ENCODE results near the gene EVPL. TPM values are rescaled to one million over a fixed set of nuclear protein-coding genes. Genes with fewer than 3 reads are reported as not detected.
A peak's percentile ranks its signal among the peaks of the same experiment; 100 is the strongest.

Gene EVPL
- total RNA-seq, 2 donors from 2014 or later = 23.0 to 29.1 TPM

DNA sequence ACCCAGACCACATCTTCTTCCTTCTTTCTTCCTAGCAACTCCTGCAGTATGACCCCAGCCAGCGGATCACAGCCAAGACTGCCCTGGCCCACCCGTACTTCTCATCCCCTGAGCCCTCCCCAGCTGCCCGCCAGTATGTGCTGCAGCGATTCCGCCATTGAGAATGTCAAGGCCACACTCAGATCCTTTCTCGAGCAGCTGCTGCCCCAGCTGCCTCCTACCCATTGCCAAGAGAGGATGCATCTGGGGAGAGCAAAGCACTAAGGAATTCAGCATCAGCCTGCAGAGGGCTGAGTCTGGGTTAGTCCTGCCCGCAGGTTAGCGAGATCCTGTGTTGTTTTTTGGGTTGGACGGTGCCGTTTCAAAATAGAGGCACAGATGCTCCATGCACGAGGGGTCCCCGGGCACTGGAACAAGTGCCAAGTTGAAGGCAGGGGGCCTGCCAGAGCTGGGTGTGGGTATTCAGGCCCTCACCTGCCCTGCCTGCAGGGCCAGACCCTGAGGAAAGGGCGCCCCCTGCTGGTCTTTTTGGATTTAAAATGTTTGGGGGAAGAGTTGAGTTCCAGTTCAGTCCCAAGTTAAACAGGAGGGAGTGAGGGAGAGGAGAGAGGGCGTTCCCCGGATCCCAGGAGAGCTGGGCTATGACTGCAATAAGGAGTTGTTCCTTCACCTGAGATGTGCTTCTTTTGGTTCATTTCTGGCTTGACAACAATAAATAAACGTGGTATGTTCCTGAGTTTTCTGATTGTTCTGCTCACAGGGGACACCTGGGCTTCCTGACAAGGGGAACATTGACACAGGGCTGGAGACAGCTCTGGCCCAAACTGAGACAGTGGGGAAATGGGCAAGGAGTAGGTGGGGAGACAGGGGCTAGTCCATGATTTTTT lies 21.6 kb downstream of the EVPL start:
- WGBS = 38% methylated on average over 16 of the region's 16 CpGs
- no peaks in the 10 kb centered on the region for H3K36me3 ChIP-seq
- H3K27me3 ChIP-seq (replicated peaks; ENCODE audit: insufficient read depth) = no peaks in the 10 kb centered on the region
- no peak overlapping the region for H3K4me3 ChIP-seq
- DNase-seq (ENCODE audit: low spot score) = peak; percentile 72
- peak overlapping the region in 1 of 2 donors; percentile 71 for H3K27ac ChIP-seq
- TF ChIP-seq POLR2AphosphoS5 (IDR thresholded peaks at IDR 0.05) = peak; percentile 59
- TF ChIP-seq CTCF (IDR thresholded peaks at IDR 0.05) = peak; percentile 32 to 88 (median 84)
- no peak for TF ChIP-seq POLR2A (IDR thresholded peaks at IDR 0.05)
- intact Hi-C loops (cut with DNase I) = loop anchor here (2.0 kb wide), 1 partner anchor 101 kb away; the partner anchor contains the start of gene MRPL38
- H3K4me1 ChIP-seq (replicated peaks) = peaks cover 10% of the 10 kb centered on the region
- no peaks in the 10 kb centered on the region for H3K9me3 ChIP-seq

DNA sequence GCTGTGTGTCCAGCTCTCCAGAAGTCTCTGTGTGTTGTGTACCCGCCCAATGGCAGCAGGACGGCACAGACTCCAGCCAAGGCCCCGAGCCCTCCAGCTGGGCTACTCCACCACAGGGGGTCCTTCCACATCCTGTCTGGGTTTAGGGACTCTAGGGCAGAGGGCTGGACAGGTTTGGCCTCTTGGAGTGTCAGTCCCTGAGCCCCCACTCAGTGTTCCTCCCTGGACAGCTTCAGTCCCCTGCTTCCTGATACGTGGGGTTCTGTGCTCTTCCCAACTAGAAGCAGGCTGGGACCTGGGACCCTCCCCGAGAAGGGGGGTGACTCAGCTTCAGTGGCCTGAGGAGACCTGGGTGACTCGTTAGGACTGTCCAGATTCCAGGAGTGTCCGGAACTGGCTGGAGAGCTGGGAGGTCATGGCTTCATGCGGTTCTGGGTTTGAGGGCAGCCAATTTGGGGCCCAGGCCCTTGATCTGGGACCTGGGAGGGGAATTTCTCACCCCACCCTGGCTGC lies 22.3 kb downstream of the EVPL start:
- no peak for DNase-seq (ENCODE audit: low spot score)
- H3K27me3 ChIP-seq (replicated peaks; ENCODE audit: insufficient read depth) = no peaks in the 10 kb centered on the region
- no peak for TF ChIP-seq POLR2A (IDR thresholded peaks at IDR 0.05)
- no peak for TF ChIP-seq CTCF (IDR thresholded peaks at IDR 0.05)
- no peak for TF ChIP-seq POLR2AphosphoS5 (IDR thresholded peaks at IDR 0.05)
- peaks cover 11% of the 10 kb centered on the region for H3K4me1 ChIP-seq (replicated peaks)
- no peaks in the 10 kb centered on the region for H3K36me3 ChIP-seq
- 73% methylated on average over 8 of the region's 8 CpGs for WGBS
- H3K4me3 ChIP-seq = no peak overlapping the region
- intact Hi-C loops (cut with DNase I) = loop anchor here (2.0 kb wide), 1 partner anchor 100 kb away; the partner anchor contains the start of gene MRPL38
- H3K27ac ChIP-seq = peak overlapping the region in 1 of 2 donors; percentile 71
- no peaks in the 10 kb centered on the region for H3K9me3 ChIP-seq

DNA sequence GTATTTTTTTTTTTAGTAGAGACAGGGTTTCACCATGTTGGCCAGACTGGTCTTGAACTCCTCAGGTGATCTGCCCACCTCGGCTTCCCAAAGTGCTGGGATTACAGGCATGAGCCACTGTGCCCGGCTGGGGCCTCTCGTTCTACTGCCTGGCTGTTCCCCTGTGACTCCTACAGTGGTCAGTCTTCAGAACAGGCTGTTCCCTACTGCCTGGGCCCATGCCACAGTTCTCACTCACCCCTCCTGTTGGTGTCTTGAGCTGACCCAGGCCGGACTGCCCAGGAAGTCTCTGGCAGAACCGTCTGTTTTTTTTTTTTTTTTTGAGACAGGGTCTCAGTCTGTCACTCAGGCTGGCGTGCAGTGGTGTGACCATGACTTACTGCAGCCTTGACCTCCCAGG lies 23.2 kb downstream of the EVPL start:
- DNase-seq (ENCODE audit: low spot score) = no peak
- intact Hi-C loops (cut with DNase I) = loop anchor here (2.0 kb wide), 1 partner anchor 99 kb away; the partner anchor contains the start of gene MRPL38
- Histone ChIP-seq H3K27ac (peak overlapping the region; percentile 21 to 71), H3K4me3 (no peak overlapping the region), H3K27me3 (replicated peaks; ENCODE audit: insufficient read depth) (no peaks in the 10 kb centered on the region), H3K4me1 (replicated peaks) (peaks cover 11% of the 10 kb centered on the region), H3K9me3 (no peaks in the 10 kb centered on the region), H3K36me3 (no peaks in the 10 kb centered on the region)
- 55% methylated on average over 6 of the region's 6 CpGs for WGBS
- no peak for TF ChIP-seq POLR2A (IDR thresholded peaks at IDR 0.05)
- TF ChIP-seq CTCF (IDR thresholded peaks at IDR 0.05) = no peak
- no peak for TF ChIP-seq POLR2AphosphoS5 (IDR thresholded peaks at IDR 0.05)

DNA sequence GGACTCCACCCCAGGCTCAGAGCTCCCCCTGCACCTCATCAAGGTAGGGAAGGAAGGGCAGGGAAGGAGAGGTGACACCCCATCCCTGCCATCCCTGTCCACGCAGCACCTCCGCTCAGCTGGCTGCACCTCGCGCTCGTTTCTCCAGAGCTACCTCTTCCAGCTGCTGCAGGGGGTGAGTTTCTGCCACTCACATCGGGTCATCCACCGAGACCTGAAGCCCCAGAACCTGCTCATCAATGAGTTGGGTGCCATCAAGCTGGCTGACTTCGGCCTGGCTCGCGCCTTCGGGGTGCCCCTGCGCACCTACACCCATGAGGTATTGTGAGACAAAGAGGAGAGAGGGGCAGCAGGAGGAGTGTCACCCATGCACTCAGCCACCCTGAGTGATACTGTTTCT lies 25.0 kb downstream of the EVPL start:
- H3K9me3 ChIP-seq = no peaks in the 10 kb centered on the region
- H3K27me3 ChIP-seq (replicated peaks; ENCODE audit: insufficient read depth) = no peaks in the 10 kb centered on the region
- peaks cover 12% of the 10 kb centered on the region for H3K4me1 ChIP-seq (replicated peaks)
- no peak for DNase-seq (ENCODE audit: low spot score)
- no peak for TF ChIP-seq POLR2A (IDR thresholded peaks at IDR 0.05)
- TF ChIP-seq CTCF (IDR thresholded peaks at IDR 0.05) = no peak
- TF ChIP-seq POLR2AphosphoS5 (IDR thresholded peaks at IDR 0.05) = no peak
- H3K27ac ChIP-seq = no peak overlapping the region
- intact Hi-C loops (cut with DNase I) = no loop called here
- H3K36me3 ChIP-seq = no peaks in the 10 kb centered on the region
- no peak overlapping the region for H3K4me3 ChIP-seq
- 96% methylated on average over 12 of the region's 12 CpGs for WGBS
